ENCODE measurements around the gene NFATC3. TPM values are rescaled to one million over a fixed set of nuclear protein-coding genes. Genes with fewer than 3 reads are reported as not detected.
A peak's percentile ranks its signal among the peaks of the same experiment; 100 is the strongest.

The NFATC3 gene
- total RNA-seq, 4 donors from 2014 or later: 27.5 to 107 (median 41.6) TPM

DNA sequence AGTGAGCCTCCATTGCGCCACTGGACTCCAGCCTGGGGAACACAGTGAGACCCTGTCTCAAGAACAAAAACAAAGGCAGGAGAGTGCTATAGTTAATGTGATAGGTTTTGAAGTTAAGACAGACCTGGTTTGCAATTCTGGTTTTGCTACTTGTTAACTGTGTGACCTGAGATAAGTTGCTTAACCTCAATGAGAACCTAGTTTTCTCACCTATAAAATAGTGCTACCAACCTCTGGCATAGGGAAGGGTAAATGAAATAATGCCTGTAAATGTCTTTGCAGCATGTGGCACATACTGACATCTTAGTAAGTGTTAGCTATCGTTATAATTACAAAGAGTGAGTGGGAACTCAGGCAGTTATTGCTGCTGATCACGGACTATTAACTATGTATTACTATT is 29.8 kb upstream of the NFATC3 start:
- DNase-seq: no peak
- H3K27ac ChIP-seq: no peak overlapping the region
- intact Hi-C loops (cut with DNase I; ENCODE audit: low total_unique reads) (no loop called here), in situ Hi-C loops (cut with MboI; ENCODE audit: low pct_ligation_motif_present in 1 of 4, low pct_unique_long_range_greater_than_20kb in 1 of 4, low sequenced_read_pairs in 3 of 4) (no loop called here)
- no peaks in the 10 kb centered on the region for H3K4me1 ChIP-seq
- TF ChIP-seq POLR2A (IDR thresholded peaks at IDR 0.05) (no peak), POLR2AphosphoS5 (IDR thresholded peaks at IDR 0.05) (no peak), EP300 (IDR thresholded peaks at IDR 0.05; ENCODE audit: low read depth) (no peak)
- TF ChIP-seq, protein P1, sequence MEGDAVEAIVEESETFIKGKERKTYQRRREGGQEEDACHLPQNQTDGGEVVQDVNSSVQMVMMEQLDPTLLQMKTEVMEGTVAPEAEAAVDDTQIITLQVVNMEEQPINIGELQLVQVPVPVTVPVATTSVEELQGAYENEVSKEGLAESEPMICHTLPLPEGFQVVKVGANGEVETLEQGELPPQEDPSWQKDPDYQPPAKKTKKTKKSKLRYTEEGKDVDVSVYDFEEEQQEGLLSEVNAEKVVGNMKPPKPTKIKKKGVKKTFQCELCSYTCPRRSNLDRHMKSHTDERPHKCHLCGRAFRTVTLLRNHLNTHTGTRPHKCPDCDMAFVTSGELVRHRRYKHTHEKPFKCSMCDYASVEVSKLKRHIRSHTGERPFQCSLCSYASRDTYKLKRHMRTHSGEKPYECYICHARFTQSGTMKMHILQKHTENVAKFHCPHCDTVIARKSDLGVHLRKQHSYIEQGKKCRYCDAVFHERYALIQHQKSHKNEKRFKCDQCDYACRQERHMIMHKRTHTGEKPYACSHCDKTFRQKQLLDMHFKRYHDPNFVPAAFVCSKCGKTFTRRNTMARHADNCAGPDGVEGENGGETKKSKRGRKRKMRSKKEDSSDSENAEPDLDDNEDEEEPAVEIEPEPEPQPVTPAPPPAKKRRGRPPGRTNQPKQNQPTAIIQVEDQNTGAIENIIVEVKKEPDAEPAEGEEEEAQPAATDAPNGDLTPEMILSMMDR (IDR thresholded peaks at IDR 0.05): no peak
- no peaks in the 10 kb centered on the region for H3K9me3 ChIP-seq
- WGBS, 2 donors (ENCODE audit: low coverage in 1 of 2): 94 to 100% methylated on average over 2 to 3 of the region's 3 CpGs
- H3K36me3 ChIP-seq: peaks cover 0 to 12% (median 1%) of the 10 kb centered on the region in 4 donors
- no peaks in the 10 kb centered on the region for H3K27me3 ChIP-seq
- no peak overlapping the region for H3K4me3 ChIP-seq

GRCh38 chr16:68059804-68060203 is 25.4 kb upstream of the NFATC3 start:
- Histone ChIP-seq H3K27me3 (no peaks in the 10 kb centered on the region), H3K27ac (no peak overlapping the region), H3K9me3 (no peaks in the 10 kb centered on the region), H3K4me3 (no peak overlapping the region), H3K4me1 (peaks cover 0 to 8% (median 1%) of the 10 kb centered on the region in 4 donors), H3K36me3 (peaks cover 0 to 11% (median 0%) of the 10 kb centered on the region in 4 donors)
- TF ChIP-seq POLR2AphosphoS5 (IDR thresholded peaks at IDR 0.05) (no peak), EP300 (IDR thresholded peaks at IDR 0.05; ENCODE audit: low read depth) (no peak), POLR2A (IDR thresholded peaks at IDR 0.05) (no peak)
- TF ChIP-seq, protein P1 (IDR thresholded peaks at IDR 0.05): no peak
- in situ Hi-C loops (cut with MboI; ENCODE audit: low pct_ligation_motif_present in 1 of 4, low pct_unique_long_range_greater_than_20kb in 1 of 4, low sequenced_read_pairs in 3 of 4): no loop called here
- no peak for DNase-seq
- intact Hi-C loops (cut with DNase I; ENCODE audit: low total_unique reads): no loop called here

GRCh38 chr16:68061396-68061795 is 23.8 kb upstream of the NFATC3 start:
- Histone ChIP-seq H3K9me3 (no peaks in the 10 kb centered on the region), H3K27me3 (no peaks in the 10 kb centered on the region), H3K36me3 (peaks cover 0 to 11% (median 0%) of the 10 kb centered on the region in 4 donors), H3K4me1 (peaks cover 0 to 15% (median 4%) of the 10 kb centered on the region in 4 donors), H3K4me3 (no peak overlapping the region), H3K27ac (no peak overlapping the region)
- intact Hi-C loops (cut with DNase I; ENCODE audit: low total_unique reads): no loop called here
- WGBS, 2 donors (ENCODE audit: low coverage in 1 of 2): 89 to 100% methylated on average over 2 to 3 of the region's 3 CpGs
- in situ Hi-C loops (cut with MboI; ENCODE audit: low pct_ligation_motif_present in 1 of 4, low pct_unique_long_range_greater_than_20kb in 1 of 4, low sequenced_read_pairs in 3 of 4): no loop called here
- TF ChIP-seq, protein P1 (IDR thresholded peaks at IDR 0.05): no peak
- no peak for TF ChIP-seq POLR2AphosphoS5 (IDR thresholded peaks at IDR 0.05)
- no peak for TF ChIP-seq POLR2A (IDR thresholded peaks at IDR 0.05)
- DNase-seq: no peak

GRCh38 chr16:68062910-68063393 is 22.2 kb upstream of the NFATC3 start:
- Histone ChIP-seq H3K4me3 (no peak overlapping the region), H3K27ac (no peak overlapping the region), H3K9me3 (no peaks in the 10 kb centered on the region), H3K4me1 (peaks cover under 1 to 20% (median 6%) of the 10 kb centered on the region in 4 donors), H3K27me3 (no peaks in the 10 kb centered on the region), H3K36me3 (peaks cover 0 to 10% (median 0%) of the 10 kb centered on the region in 4 donors)
- TF ChIP-seq, protein P1 (IDR thresholded peaks at IDR 0.05): no peak
- TF ChIP-seq EP300 (IDR thresholded peaks at IDR 0.05; ENCODE audit: low read depth): no peak
- TF ChIP-seq POLR2A (IDR thresholded peaks at IDR 0.05): no peak
- TF ChIP-seq POLR2AphosphoS5 (IDR thresholded peaks at IDR 0.05): no peak
- peak; percentile 25 for DNase-seq
- intact Hi-C loops (cut with DNase I; ENCODE audit: low total_unique reads) (no loop called here), in situ Hi-C loops (cut with MboI; ENCODE audit: low pct_ligation_motif_present in 1 of 4, low pct_unique_long_range_greater_than_20kb in 1 of 4, low sequenced_read_pairs in 3 of 4) (no loop called here)
- 99% methylated on average over 4 of the region's 4 CpGs; no CpG with 5 or more reads in 1 of the 2 donors for whole genome bisulfite sequencing, 2 donors (ENCODE audit: low coverage in 1 of 2)
